K562 (cell line): ENCODE data around the gene POGZ.

Experiments used
- ATF3 ChIP-seq, 2 experiments: fragments of 450-650 bp in 1 of 2; sonication (generic) in 1 of 2; formaldehyde crosslinking in 1 of 2; IDR thresholded peaks in 1 of 2; conservative IDR thresholded peaks in 1 of 2; 2 replicates each; pipeline versions ENCODE4 v1.6.1 to v1.8.1; 2016 to 2023; ENCODE audit warnings: mild to moderate bottlenecking in 2 of 2, moderate library complexity in 2 of 2, inconsistent platforms in 1 of 2, missing genetic modification reagents in 1 of 2
- CEBPZ ChIP-seq: fragments of 150-350 bp; IDR thresholded peaks from 2 replicates; pipeline ENCODE4 v1.6.1; 2014; ENCODE audit warnings: low read depth, mild to moderate bottlenecking, low read length, borderline replicate concordance
- EGR1 ChIP-seq: fragments of 450-650 bp; conservative IDR thresholded peaks from 2 replicates; pipeline ENCODE4 v1.6.1; 2017; ENCODE audit warnings: mild to moderate bottlenecking
- ESRRA ChIP-seq: fragments of 450-650 bp; IDR thresholded peaks from 2 replicates; pipeline ENCODE4 v1.6.1; 2014; ENCODE audit warnings: low read depth, mild to moderate bottlenecking, moderate library complexity, borderline replicate concordance
- RAD21 ChIP-seq, 2 experiments: fragments of 250-450 bp in 1 of 2; fragments of 450-650 bp in 1 of 2; sonication (Bioruptor Pico) in 1 of 2; formaldehyde crosslinking in 1 of 2; IDR thresholded peaks in 1 of 2; conservative IDR thresholded peaks in 1 of 2; 2 replicates each; pipeline versions ENCODE4 v1.4.0 to v1.8.0; 2020 to 2022; ENCODE audit warnings: mild to moderate bottlenecking in 2 of 2, moderate library complexity in 1 of 2
- RCOR1 ChIP-seq, 2 experiments: IDR thresholded peaks; 2 replicates each; pipeline ENCODE4 v1.6.1; 2012; ENCODE audit warnings: low read depth in 2 of 2, low read length in 2 of 2, borderline replicate concordance in 1 of 2, improper control_type of control experiment in 1 of 2
- SIN3A ChIP-seq, 2 experiments: fragments of 150-350 bp in 1 of 2; IDR thresholded peaks; 2 replicates each; pipeline ENCODE4 v1.6.1; 2011 to 2016; ENCODE audit warnings: borderline replicate concordance in 2 of 2, low read depth in 2 of 2, low read length in 2 of 2, mild to moderate bottlenecking in 2 of 2, moderate library complexity in 2 of 2; ENCODE audit not compliant: control insufficient read depth in 1 of 2
- SREBF1 ChIP-seq: fragments of 150-350 bp; IDR thresholded peaks from 2 replicates; pipeline ENCODE4 v1.6.1; 2014; ENCODE audit warnings: antibody characterized with exemption, low read depth, low read length, borderline replicate concordance
- ZNF639 ChIP-seq, 2 experiments: fragments of 200-800 bp in 1 of 2; sonication (Bioruptor generic) in 1 of 2; sonication (generic) in 1 of 2; formaldehyde crosslinking in 1 of 2; IDR thresholded peaks in 1 of 2; conservative IDR thresholded peaks in 1 of 2; 2 replicates each; pipeline versions ENCODE4 v1.5.0 to v1.6.1; 2016 to 2020; ENCODE audit warnings: missing compliant biosample characterization in 1 of 2, missing genetic modification characterization in 1 of 2, missing genetic modification reagents in 1 of 2
- ZNF696 ChIP-seq: fragments of 250-450 bp; sonication (Bioruptor Pico); conservative IDR thresholded peaks from 2 replicates; pipeline ENCODE4 v1.4.0; 2020; ENCODE audit warnings: mild to moderate bottlenecking, moderate library complexity

- TF ChIP-seq CEBPZ, result no peak
- no peak for TF ChIP-seq SREBF1
- no peak for TF ChIP-seq ZNF639 (CRISPR knock-in tag; conservative IDR thresholded peaks at IDR 0.05 in 1 of 2, IDR thresholded peaks at IDR 0.05 in 1 of 2)
- TF ChIP-seq EGR1, result no peak
- TF ChIP-seq ZNF696 (CRISPR knock-in tag), result no peak
- no peak for TF ChIP-seq RAD21 (CRISPR knock-in tag; conservative IDR thresholded peaks at IDR 0.05 in 1 of 2, IDR thresholded peaks at IDR 0.05 in 1 of 2)
- TF ChIP-seq ATF3 (IDR thresholded peaks at IDR 0.05), result no peak
- no peak for TF ChIP-seq ATF3 (CRISPR knock-in tag; conservative IDR thresholded peaks at IDR 0.05)
- no peak for TF ChIP-seq ESRRA
- TF ChIP-seq RCOR1 (IDR thresholded peaks at IDR 0.05; ENCODE audit: borderline replicate concordance in 1 of 2, low read depth in 2 of 2, low read length in 2 of 2), result no peak
- TF ChIP-seq SIN3A (IDR thresholded peaks at IDR 0.05; ENCODE audit: borderline replicate concordance in 2 of 2, control insufficient read depth in 1 of 2, low read depth in 2 of 2, low read length in 2 of 2), result no peak
Observed at GRCh38 chr1:151476083-151476482, 16.8 kb upstream of the POGZ start.
